HCT116 (cell line): ENCODE results near the gene INPP4A. TPM values are rescaled to one million over a fixed set of nuclear protein-coding genes. Genes with fewer than 3 reads are reported as not detected.

Source experiments
- ATAC-seq: fragments of 200-7000 bp; cut with Tn5 transposase; 2 replicates; pipeline ENCODE4 v1.9.1; 2020; ENCODE audit warnings: mild to moderate bottlenecking, moderate library complexity
- BruUV-seq: library from RNA; stranded (reverse); fragments of 400-500 nt; replicated peaks from 2 replicates; lab custom pipeline; 2021; lab: Mats Ljungman, UMichigan
- CTCF ChIA-PET: fragments of 300-600 bp; sonication (Branson Sonifier 250); formaldehyde crosslinking; loops from one replicate; lab custom pipeline; 2021; ENCODE audit warnings: antibody characterized with exemption; lab: Charles Lee
- POLR2A ChIA-PET: fragments of 300-600, 350-600 bp; sonication (Branson Sonifier 250); formaldehyde crosslinking; loops from one replicate; lab custom pipeline; 2021; ENCODE audit warnings: antibody characterized with exemption; lab: Charles Lee
- RAD21 ChIA-PET, 2 experiments: fragments of 300-600 bp; sonication (Branson Sonifier 250); formaldehyde crosslinking; loops; one replicate each; lab custom pipeline; 2023; ENCODE audit warnings: low total read pairs in 2 of 2; ENCODE audit not compliant: uncharacterized antibody in 2 of 2, unreplicated experiment in 2 of 2, low non-redundant PET in 1 of 2; lab: Charles Lee
- DNase-seq: peaks from one replicate; pipeline ENCODE4 v3.0.0-alpha.2; 2010; ENCODE audit warnings: low read depth, low spot score
- H2AFZ ChIP-seq: fragments of 200-600 bp; shearing (Covaris generic), sonication (generic); 2 replicates; pipeline ENCODE4 v1.6.1; 2017; ENCODE audit warnings: low read depth, mixed run types, mixed read lengths, antibody characterized with exemption, low read length; ENCODE audit not compliant: poor library complexity, severe bottlenecking
- H3K27ac ChIP-seq: 2 replicates; pipeline ENCODE4 v1.5.1; 2012; ENCODE audit warnings: low read depth, low read length
- H3K27me3 ChIP-seq: fragments of 200-600 bp; sonication (generic); 2 replicates; pipeline ENCODE4 v1.6.1; 2016; ENCODE audit warnings: mixed run types, low read length, mixed read lengths; ENCODE audit not compliant: insufficient read depth
- H3K36me3 ChIP-seq, 2 experiments: fragments of 200-500 bp in 1 of 2; fragments of 200-600 bp in 1 of 2; sonication (Bioruptor generic) in 1 of 2; sonication (generic) in 1 of 2; 2 replicates each; pipeline versions ENCODE4 v1.5.1 to v1.6.1; 2014 to 2016; ENCODE audit warnings: low read length in 2 of 2, inconsistent platforms in 1 of 2, mixed read lengths in 1 of 2, mixed run types in 1 of 2; ENCODE audit not compliant: insufficient read depth in 2 of 2, control insufficient read depth in 1 of 2
- H3K4me1 ChIP-seq, 2 experiments: fragments of 200-600 bp in 1 of 2; sonication (generic) in 1 of 2; 2 replicates each; pipeline versions ENCODE4 v1.5.1 to v1.6.1; 2012 to 2017; ENCODE audit warnings: low read length in 2 of 2, inconsistent platforms in 1 of 2, mild to moderate bottlenecking in 1 of 2, mixed read lengths in 1 of 2, mixed run types in 1 of 2, moderate library complexity in 1 of 2; ENCODE audit not compliant: insufficient read depth in 2 of 2, control insufficient read depth in 1 of 2
- H3K4me2 ChIP-seq: fragments of 200-600 bp; sonication (generic); 2 replicates; pipeline ENCODE4 v1.6.1; 2017; ENCODE audit warnings: mixed run types, low read length, mixed read lengths
- H3K4me3 ChIP-seq, 2 experiments: fragments of 200-600 bp in 1 of 2; sonication (generic) in 1 of 2; replicated peaks in 1 of 2; 2 replicates each; pipeline ENCODE4 v1.5.1; 2011 to 2016; ENCODE audit warnings: low read length in 2 of 2, control low read depth in 1 of 2, low read depth in 1 of 2, mild to moderate bottlenecking in 1 of 2, mixed read lengths in 1 of 2, mixed run types in 1 of 2
- H3K79me2 ChIP-seq: fragments of 200-600 bp; sonication (generic); 2 replicates; pipeline ENCODE4 v1.6.1; 2017; ENCODE audit warnings: mild to moderate bottlenecking, mixed run types, low read length, moderate library complexity, mixed read lengths; ENCODE audit not compliant: insufficient read depth
- H3K9ac ChIP-seq: fragments of 200-600 bp; sonication (generic); 2 replicates; pipeline ENCODE4 v1.6.1; 2016; ENCODE audit warnings: low read length, mixed read lengths
- H3K9me2 ChIP-seq: fragments of 200-600 bp; sonication (generic), shearing (Covaris generic); 2 replicates; pipeline ENCODE4 v1.6.1; 2017; ENCODE audit warnings: mixed run types, mild to moderate bottlenecking, moderate library complexity; ENCODE audit not compliant: insufficient read depth
- H3K9me3 ChIP-seq, 2 experiments: fragments of 200-500 bp in 1 of 2; fragments of 200-600 bp in 1 of 2; sonication (Bioruptor generic) in 1 of 2; sonication (generic) in 1 of 2; 2 replicates each; pipeline ENCODE4 v1.6.1; 2014 to 2017; ENCODE audit warnings: low read length in 2 of 2, mixed read lengths in 2 of 2, inconsistent platforms in 1 of 2, low read depth in 1 of 2, mild to moderate bottlenecking in 1 of 2, mixed run types in 1 of 2, moderate library complexity in 1 of 2; ENCODE audit not compliant: control insufficient read depth in 1 of 2, insufficient read depth in 1 of 2
- H4K20me1 ChIP-seq: fragments of 200-600 bp; sonication (generic), shearing (Covaris generic); 2 replicates; pipeline ENCODE4 v1.6.1; 2017; ENCODE audit warnings: mixed run types, mild to moderate bottlenecking, moderate library complexity; ENCODE audit not compliant: insufficient read depth
- CBX3 ChIP-seq: IDR thresholded peaks from 2 replicates; pipeline ENCODE4 v1.6.1; 2012; ENCODE audit warnings: low read depth
- CEBPB ChIP-seq: IDR thresholded peaks from 2 replicates; pipeline ENCODE4 v1.6.1; 2012; ENCODE audit warnings: low read depth
- JUND ChIP-seq: IDR thresholded peaks from 2 replicates; pipeline ENCODE4 v1.6.1; 2012
- POLR2A ChIP-seq: IDR thresholded peaks from 2 replicates; pipeline ENCODE4 v1.7.0; 2011; ENCODE audit warnings: borderline replicate concordance; ENCODE audit not compliant: insufficient read depth, insufficient read length; ENCODE audit errors: extremely low read depth
- REST ChIP-seq: IDR thresholded peaks from 2 replicates; pipeline ENCODE4 v1.6.1; 2012; ENCODE audit warnings: low read depth
- SRF ChIP-seq: IDR thresholded peaks from 2 replicates; pipeline ENCODE4 v1.6.1; 2012; ENCODE audit warnings: low read depth
- TCF7L2 ChIP-seq: IDR thresholded peaks from 2 replicates; pipeline ENCODE4 v1.7.0; 2011; ENCODE audit warnings: borderline replicate concordance, inconsistent platforms; ENCODE audit not compliant: insufficient read depth, insufficient read length; ENCODE audit errors: extremely low read depth
- ZNF274 ChIP-seq: fragments of 200-500 bp; sonication (Bioruptor generic); IDR thresholded peaks from 2 replicates; pipeline ENCODE4 v1.6.1; 2014; ENCODE audit warnings: mild to moderate bottlenecking, low read depth, low read length, inconsistent platforms
- intact Hi-C: fragments of 100-400 bp; cut with micrococcal nuclease; formaldehyde crosslinking; loops from 2 replicates; pipeline ENCODE4 v1.10.0; 2022
- total RNA-seq: library from RNA; stranded (reverse); gene quantifications from one replicate; pipeline ENCODE4 v1.2.1, GENCODE V29; 2021; ENCODE audit not compliant: unreplicated experiment

INPP4A gene
- total RNA-seq, 1 experiment from 2014 or later: 18.5 TPM

- Histone ChIP-seq H3K27me3 (no peaks in the 10 kb centered on the region), H3K4me1 (peaks cover 0 to 10% of the 10 kb centered on the region in 2 experiments; a peak in 2 of 4 replicates), H3K9me2 (no peaks in the 10 kb centered on the region), H3K4me2 (no peak overlapping the region), H3K79me2 (peaks cover 17% of the 10 kb centered on the region; the same call in 1 of the 2 replicates), H3K36me3 (no peaks in the 10 kb centered on the region), H4K20me1 (no peaks in the 10 kb centered on the region), H3K27ac (no peak overlapping the region), H3K4me3 (no peak overlapping the region), H2AFZ (no peak overlapping the region), H3K9ac (no peak overlapping the region), H3K9me3 (no peaks in the 10 kb centered on the region)
- ChIA-PET CTCF (no interaction called here), POLR2A (no interaction called here), RAD21 (no interaction called here)
- no peak for DNase-seq
- intact Hi-C loops: no loop called here
- TF ChIP-seq CEBPB: no peak
- TF ChIP-seq SRF: no peak
- no peak for TF ChIP-seq ZNF274
- no peak for TF ChIP-seq REST
- no peak for TF ChIP-seq TCF7L2
- TF ChIP-seq POLR2A: no peak
- TF ChIP-seq JUND: no peak
- no peak for TF ChIP-seq CBX3
- ATAC-seq: no peak
- BruUV-seq: no TSS peak
Measured at GRCh38 chr2:98472132-98472650, 27.5 kb downstream of the INPP4A start.
